Pancreas (tissue), 10 donors: ENCODE data around the gene PCLO. TPM values are rescaled to one million over a fixed set of nuclear protein-coding genes. Genes with fewer than 3 reads are reported as not detected.
A peak's percentile ranks its signal among the peaks of the same experiment; 100 is the strongest.
"Not testable (repeated sequence)": the region's sequence is repeated elsewhere in the genome, so short reads cannot be mapped to it uniquely, and the experiment has no call there.

ENCODE experiments used
- ATAC-seq, 4 donors: fragments of 200-7000 bp; cut with Tn5 transposase; one replicate each; pipeline versions ENCODE4 v1.8.0 to v1.9.1; 2020; ENCODE audit warnings: mild to moderate bottlenecking in 4 of 4, moderate library complexity in 4 of 4
- DNase-seq, 6 donors: peaks; one replicate each; pipeline ENCODE4 v3.0.0-alpha.2; 2020
- FAIRE-seq: peaks from 2 replicates; lab custom pipeline; 2012; peaks lifted over from hg19 to GRCh38; lab: Jason Lieb, UNC
- H3K27ac ChIP-seq, 4 donors: fragments of 200-600 bp; sonication (generic); 1 replicate in 3 of 4; 2 replicates in 1 of 4; pipeline versions ENCODE4 v1.5.0 to v1.8.0; 2020
- H3K27me3 ChIP-seq, 4 donors: fragments of 200-600 bp; one replicate each; pipeline ENCODE4 v1.8.0; 2021
- H3K36me3 ChIP-seq, 3 donors: fragments of 200-600 bp; sonication (generic) in 1 of 3; one replicate each; pipeline versions ENCODE4 v1.5.0 to v1.8.0; 2020 to 2021
- H3K4me1 ChIP-seq, 3 donors: fragments of 200-600 bp; one replicate each; pipeline ENCODE4 v1.8.0; 2021
- H3K4me3 ChIP-seq, 4 donors: fragments of 200-600 bp; sonication (generic) in 2 of 4; one replicate each; pipeline versions ENCODE4 v1.5.0 to v1.8.0; 2020 to 2021
- H3K9me3 ChIP-seq, 4 donors: fragments of 200-600 bp; one replicate each; pipeline ENCODE4 v1.8.0; 2021
- CTCF ChIP-seq, 4 donors: fragments of 200-600 bp; sonication (generic) in 3 of 4; IDR thresholded peaks; one replicate each; pipeline versions ENCODE4 v1.5.0 to v1.8.0; 2021; ENCODE audit warnings: antibody characterized with exemption in 4 of 4
- WGBS, 2 donors: extraction: QIAGEN DNeasy Blood & Tissue Kit; methylation state at CpG; one replicate each; pipeline ENCODE4 v1.1.7; 2013; 5-methylcytosine and 5-hydroxymethylcytosine counted together
- intact Hi-C, 3 donors: fragments of 100-400 bp; cut with DNase I; formaldehyde crosslinking; loops; one replicate each; pipeline versions ENCODE4 v1.11.1 to v1.14.2; 2022
- polyA plus RNA-seq, 2 donors: library from polyadenylated mRNA; stranded (reverse); fragments of 200-250 nt; gene quantifications; one replicate each; pipeline ENCODE4 v1.2.3, GENCODE V29; 2013
- total RNA-seq, 6 donors: library from RNA; stranded (reverse); fragmentation: NEBNext Ultra II Directional in 4 of 6; extraction: Animal tissue kit (Norgen Biotek cat#: 25700) in 4 of 6; gene quantifications; one replicate each; pipeline versions ENCODE4 v1.2.1 to v1.2.4, GENCODE V29; 2021 to 2023
- donor health status: healthy with polysubstance abuse.
- donor health status: DM: no; HTN: no; CAD: no; lungs with moderate emphysema.
- donor health status: DM: no; HTN: no; CAD: no.
- donor health status: control.
- donor health status: control.
- donor health status: Bipolar disorder and iron deficiency.
- donor health status: DM: yes; HTN: yes; CAD: no.
- donor health status: DM: no; HTN: no; CAD: no.
- donor health status: DM: no; HTN: no; CAD: no.
- donor health status: DM: yes; HTN: yes; CAD: no.

Gene PCLO
- total and polyA plus RNA-seq, 8 donors: 1.9 to 5.6 (median 4.6) TPM

GRCh38 chr7:83036721-83037380 lies 125.8 kb downstream of the PCLO start:
- H3K27me3 ChIP-seq: no peaks in the 10 kb centered on the region
- FAIRE-seq: no peak
- no peak overlapping the region for H3K27ac ChIP-seq
- WGBS, 2 donors: 62 to 64% methylated on average over 3 of the region's 3 CpGs
- H3K36me3 ChIP-seq: no peaks in the 10 kb centered on the region
- TF ChIP-seq CTCF (IDR thresholded peaks at IDR 0.05): no peak
- no peaks in the 10 kb centered on the region for H3K9me3 ChIP-seq
- peaks cover 0 to 7% (median 0%) of the 10 kb centered on the region in 3 donors for H3K4me1 ChIP-seq
- no peak for DNase-seq
- no peak overlapping the region for H3K4me3 ChIP-seq
- ATAC-seq: peak; percentile 59 to 84 (median 69)
- intact Hi-C loops: no loop called here

GRCh38 chr7:83036130-83036529 lies 126.6 kb downstream of the PCLO start:
- Histone ChIP-seq H3K27me3 (no peaks in the 10 kb centered on the region), H3K9me3 (no peaks in the 10 kb centered on the region), H3K36me3 (no peaks in the 10 kb centered on the region), H3K27ac (no peak overlapping the region), H3K4me1 (peaks cover 0 to 7% (median 0%) of the 10 kb centered on the region in 3 donors), H3K4me3 (no peak overlapping the region)
- WGBS, 2 donors: 45 to 57% methylated on average over 2 of the region's 2 CpGs
- FAIRE-seq (no peak), DNase-seq (no peak), ATAC-seq (no peak)
- no peak for TF ChIP-seq CTCF (IDR thresholded peaks at IDR 0.05)
- intact Hi-C loops: no loop called here

GRCh38 chr7:83032195-83032594 lies 130.5 kb downstream of the PCLO start:
- Histone ChIP-seq H3K9me3 (no peaks in the 10 kb centered on the region), H3K4me1 (peaks cover 0 to 3% (median 0%) of the 10 kb centered on the region in 3 donors), H3K27me3 (no peaks in the 10 kb centered on the region), H3K4me3 (no peak overlapping the region), H3K36me3 (no peaks in the 10 kb centered on the region), H3K27ac (no peak overlapping the region)
- FAIRE-seq: no peak
- ATAC-seq: no peak
- no peak for DNase-seq
- intact Hi-C loops: no loop called here
- TF ChIP-seq CTCF (IDR thresholded peaks at IDR 0.05): no peak

- ATAC-seq, H3K36me3 ChIP-seq, intact Hi-C loops, H3K4me3 ChIP-seq, H3K27ac ChIP-seq, FAIRE-seq, H3K4me1 ChIP-seq, H3K9me3 ChIP-seq, H3K27me3 ChIP-seq: not testable (repeated sequence)
- 90 to 94% methylated on average over 30 to 31 of the region's 31 CpGs for WGBS, 2 donors
- peak in 3 of 6 donors; percentile 6 to 23 (median 21) for DNase-seq
These were observed 138.6 kb downstream of the PCLO start for GRCh38 chr7:83023817-83024665.

GRCh38 chr7:83021032-83021431 lies 141.7 kb downstream of the PCLO start:
- intact Hi-C loops: no loop called here
- TF ChIP-seq CTCF (IDR thresholded peaks at IDR 0.05): no peak
- FAIRE-seq: no peak

More at GRCh38 chr7:83021032-83021431, 141.7 kb downstream of the PCLO start:
- no peaks in the 10 kb centered on the region for H3K9me3 ChIP-seq
- DNase-seq: no peak
- no peaks in the 10 kb centered on the region for H3K27me3 ChIP-seq
- no peaks in the 10 kb centered on the region for H3K4me1 ChIP-seq
- ATAC-seq: no peak
- H3K4me3 ChIP-seq: no peak overlapping the region
- WGBS, 2 donors: 100% methylated on average over 1 of the region's 1 CpG
- H3K36me3 ChIP-seq: no peaks in the 10 kb centered on the region
- H3K27ac ChIP-seq: no peak overlapping the region
